Sigmoid colon (tissue), 4 donors: Measurements from ENCODE around the gene AGPAT1.
A peak's percentile ranks its signal among the peaks of the same experiment; 100 is the strongest.
"Not testable (repeated sequence)": the region's sequence is repeated elsewhere in the genome, so short reads cannot be mapped to it uniquely, and the experiment has no call there.

Experiments
- EP300 ChIP-seq, 4 donors: sonication (generic); formaldehyde crosslinking; IDR thresholded peaks; one replicate each; pipeline ENCODE4 v1.6.1; 2017; ENCODE audit warnings: antibody characterized with exemption in 4 of 4
- POLR2A ChIP-seq, 2 donors: fragments of 450-650 bp; IDR thresholded peaks; one replicate each; pipeline ENCODE4 v1.6.1; 2016; ENCODE audit warnings: antibody characterized with exemption in 2 of 2, mild to moderate bottlenecking in 2 of 2, moderate library complexity in 2 of 2
- POLR2AphosphoS5 ChIP-seq, 4 donors: sonication (generic); formaldehyde crosslinking; IDR thresholded peaks; one replicate each; pipeline ENCODE4 v1.6.1; 2017; ENCODE audit warnings: antibody characterized with exemption in 4 of 4

- peak in 2 of 4 donors; percentile 13 to 55 for TF ChIP-seq POLR2AphosphoS5 (IDR thresholded peaks at IDR 0.05)
- TF ChIP-seq POLR2A, EP300 (IDR thresholded peaks at IDR 0.05): not testable (repeated sequence)
Measured at GRCh38 chr6:32185681-32186131, 9.8 kb upstream of the AGPAT1 start.
